ENCODE results near the gene PITPNC1. TPM values are rescaled to one million over a fixed set of nuclear protein-coding genes. Genes with fewer than 3 reads are reported as not detected.

PITPNC1 gene
- total and polyA plus RNA-seq, 2 of the 13 experiments (the other 11 are each of a cell fraction or from before 2014, with no cell fraction given), result 4.1 to 5.7 TPM

- intact Hi-C loops (cut with micrococcal nuclease; ENCODE audit: unreplicated experiment) (no loop called here), in situ Hi-C loops (cut with HindIII; ENCODE audit: extremely low pct_ligation_motif_present, low pct_unique_long_range_greater_than_20kb) (no loop called here)
- FAIRE-seq (no peak), ATAC-seq (no peak), DNase-seq (ENCODE audit: low spot score) (no peak)
- Histone ChIP-seq H3K9ac (ENCODE audit: insufficient read depth, low read depth, low read length) (no peak overlapping the region), H3K4me3 (replicated peaks in 1 of 3; ENCODE audit: insufficient read depth in 1 of 3, low read depth in 2 of 3, low read length in 3 of 3) (no peak overlapping the region), H3K36me3 (replicated peaks in 1 of 2; ENCODE audit: control insufficient read depth in 1 of 2, insufficient read depth in 2 of 2, low read length in 2 of 2) (no peaks in the 10 kb centered on the region), H2AFZ (ENCODE audit: low read length) (no peak overlapping the region), H3K79me2 (ENCODE audit: insufficient read depth, low read length) (no peaks in the 10 kb centered on the region), H4K20me1 (ENCODE audit: insufficient read depth, low read length) (no peaks in the 10 kb centered on the region), H3K4me2 (ENCODE audit: low read depth, low read length) (no peak overlapping the region), H3K27ac (ENCODE audit: extremely low read length, insufficient read depth, low read length) (no peak overlapping the region), H3K27me3 (ENCODE audit: control insufficient read depth in 1 of 2, insufficient read depth in 2 of 2, low read length in 2 of 2) (no peaks in the 10 kb centered on the region), H3K9me3 (ENCODE audit: low read length) (no peaks in the 10 kb centered on the region), H3K4me1 (ENCODE audit: insufficient read depth, low read length) (peaks cover 1% of the 10 kb centered on the region; the same call in 1 of the 2 replicates)
- ChIA-PET POLR2A (no interaction called here), CTCF (ENCODE audit: low intra/inter-chr PET ratio, low total read pairs) (no interaction called here)
- 56% methylated on average over 5 of the region's 5 CpGs for WGBS (ENCODE audit: low lambda C conversion rate)
- BruUV-seq (replicated peaks), result no TSS peak
- no peak for TF ChIP-seq NR0B2 (CRISPR knock-in tag; IDR thresholded peaks at IDR 0.05)
- TF ChIP-seq SIX4 (CRISPR knock-in tag; IDR thresholded peaks at IDR 0.05), result no peak
- TF ChIP-seq ZNF484 (CRISPR knock-in tag; IDR thresholded peaks at IDR 0.05; ENCODE audit: borderline replicate concordance, low read depth), result no peak
- no peak for TF ChIP-seq ZNF3 (CRISPR knock-in tag; IDR thresholded peaks at IDR 0.05)
- no peak for TF ChIP-seq ZNF572 (CRISPR knock-in tag; IDR thresholded peaks at IDR 0.05)
These were observed 146.0 kb downstream of the PITPNC1 start for GRCh38 chr17:67523101-67523500.

- intact Hi-C loops (cut with micrococcal nuclease; ENCODE audit: unreplicated experiment) (no loop called here), in situ Hi-C loops (cut with HindIII; ENCODE audit: extremely low pct_ligation_motif_present, low pct_unique_long_range_greater_than_20kb) (no loop called here)
- Histone ChIP-seq H3K27ac (ENCODE audit: extremely low read length, insufficient read depth, low read length) (no peak overlapping the region), H3K36me3 (replicated peaks in 1 of 2; ENCODE audit: control insufficient read depth in 1 of 2, insufficient read depth in 2 of 2, low read length in 2 of 2) (no peaks in the 10 kb centered on the region), H2AFZ (ENCODE audit: low read length) (no peak overlapping the region), H3K79me2 (ENCODE audit: insufficient read depth, low read length) (no peaks in the 10 kb centered on the region), H3K9ac (ENCODE audit: insufficient read depth, low read depth, low read length) (no peak overlapping the region), H3K9me3 (ENCODE audit: low read length) (no peaks in the 10 kb centered on the region), H3K4me3 (replicated peaks in 1 of 3; ENCODE audit: insufficient read depth in 1 of 3, low read depth in 2 of 3, low read length in 3 of 3) (no peak overlapping the region), H3K4me2 (ENCODE audit: low read depth, low read length) (no peak overlapping the region), H3K4me1 (ENCODE audit: insufficient read depth, low read length) (peaks cover 20% of the 10 kb centered on the region), H4K20me1 (ENCODE audit: insufficient read depth, low read length) (no peaks in the 10 kb centered on the region), H3K27me3 (ENCODE audit: control insufficient read depth in 1 of 2, insufficient read depth in 2 of 2, low read length in 2 of 2) (no peaks in the 10 kb centered on the region)
- no peak for FAIRE-seq
- ChIA-PET CTCF (ENCODE audit: low intra/inter-chr PET ratio, low total read pairs) (no interaction called here), POLR2A (no interaction called here)
- BruUV-seq (replicated peaks), result no TSS peak
- DNase-seq (ENCODE audit: low spot score), result no peak
- WGBS (ENCODE audit: low lambda C conversion rate), result 58% methylated on average over 14 of the region's 14 CpGs
- no peak for ATAC-seq
- TF ChIP-seq ZNF710 (CRISPR knock-in tag; IDR thresholded peaks at IDR 0.05; ENCODE audit: borderline replicate concordance), result no peak
- TF ChIP-seq MTF2 (CRISPR knock-in tag; IDR thresholded peaks at IDR 0.05; ENCODE audit: borderline replicate concordance), result no peak
- no peak for TF ChIP-seq CEBPZ (IDR thresholded peaks at IDR 0.05; ENCODE audit: low read length)
- TF ChIP-seq BHLHE40 (IDR thresholded peaks at IDR 0.05; ENCODE audit: low read length), result no peak
- no peak for TF ChIP-seq ZNF83 (CRISPR knock-in tag; IDR thresholded peaks at IDR 0.05; ENCODE audit: borderline replicate concordance)
These were observed 148.4 kb downstream of the PITPNC1 start for GRCh38 chr17:67525239-67526135.
